GM12872 (cell line): Measurements from ENCODE around the gene ZNG1B.
"Not testable (repeated sequence)": the region's sequence is repeated elsewhere in the genome, so short reads cannot be mapped to it uniquely, and the experiment has no call there.

Experiments
- TF ChIP-seq, protein P1 (sequence below): IDR thresholded peaks from 3 replicates; pipeline ENCODE4 v1.5.1; 2011; ENCODE audit warnings: low read depth, mild to moderate bottlenecking, low read length, moderate library complexity; ENCODE audit not compliant: insufficient read depth

ZNG1B gene

DNA sequence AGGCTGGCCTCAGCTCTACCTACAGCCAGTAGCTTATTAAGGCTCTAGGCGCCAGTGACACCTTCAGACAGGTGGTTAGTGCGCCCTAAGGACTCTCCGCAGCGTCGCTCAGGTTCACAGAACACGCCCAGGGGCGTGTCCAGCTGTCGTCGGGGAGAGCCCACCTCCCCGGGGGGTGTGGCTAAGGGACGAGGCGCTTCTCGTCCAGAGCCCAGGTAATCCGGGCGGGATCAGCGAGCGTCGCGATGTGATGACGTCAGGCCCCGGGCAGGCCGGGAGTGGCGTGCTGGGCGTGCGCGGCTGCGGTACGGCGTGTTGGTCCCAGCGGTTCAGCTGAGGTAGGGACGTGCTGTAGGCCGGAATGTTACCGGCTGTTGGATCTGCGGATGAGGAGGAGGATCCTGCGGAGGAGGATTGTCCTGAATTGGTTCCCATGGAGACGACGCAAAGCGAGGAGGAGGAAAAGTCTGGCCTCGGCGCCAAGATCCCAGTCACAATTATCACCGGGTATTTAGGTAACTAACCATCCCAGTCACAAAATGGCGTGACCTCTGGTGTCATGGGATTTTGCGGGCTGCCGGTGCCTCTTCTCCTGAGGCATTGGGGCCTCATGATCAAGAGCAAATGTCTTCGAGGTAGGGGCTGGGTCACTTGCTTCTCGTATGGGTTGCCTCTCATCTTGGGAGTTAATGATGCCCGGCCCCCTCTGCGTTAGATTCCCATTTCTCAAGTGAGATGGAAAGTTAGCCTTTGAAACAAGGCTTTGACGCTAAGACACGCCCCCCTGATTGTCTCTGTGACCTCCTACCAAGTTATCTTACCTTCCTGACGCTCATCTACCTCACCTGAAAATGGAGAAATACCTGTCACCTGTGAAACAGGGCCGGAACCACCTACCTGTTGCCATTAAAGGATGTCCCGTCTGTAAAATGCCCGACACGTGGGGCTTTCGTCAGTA is at the start of gene ZNG1B:
Gene ZNG1B (plus strand): TSS at position 184 of the 958 bp plus-strand sequence. CDS start 178 bp downstream, at position 362.
- TF ChIP-seq, protein P1, sequence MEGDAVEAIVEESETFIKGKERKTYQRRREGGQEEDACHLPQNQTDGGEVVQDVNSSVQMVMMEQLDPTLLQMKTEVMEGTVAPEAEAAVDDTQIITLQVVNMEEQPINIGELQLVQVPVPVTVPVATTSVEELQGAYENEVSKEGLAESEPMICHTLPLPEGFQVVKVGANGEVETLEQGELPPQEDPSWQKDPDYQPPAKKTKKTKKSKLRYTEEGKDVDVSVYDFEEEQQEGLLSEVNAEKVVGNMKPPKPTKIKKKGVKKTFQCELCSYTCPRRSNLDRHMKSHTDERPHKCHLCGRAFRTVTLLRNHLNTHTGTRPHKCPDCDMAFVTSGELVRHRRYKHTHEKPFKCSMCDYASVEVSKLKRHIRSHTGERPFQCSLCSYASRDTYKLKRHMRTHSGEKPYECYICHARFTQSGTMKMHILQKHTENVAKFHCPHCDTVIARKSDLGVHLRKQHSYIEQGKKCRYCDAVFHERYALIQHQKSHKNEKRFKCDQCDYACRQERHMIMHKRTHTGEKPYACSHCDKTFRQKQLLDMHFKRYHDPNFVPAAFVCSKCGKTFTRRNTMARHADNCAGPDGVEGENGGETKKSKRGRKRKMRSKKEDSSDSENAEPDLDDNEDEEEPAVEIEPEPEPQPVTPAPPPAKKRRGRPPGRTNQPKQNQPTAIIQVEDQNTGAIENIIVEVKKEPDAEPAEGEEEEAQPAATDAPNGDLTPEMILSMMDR, result not testable (repeated sequence)

DNA sequence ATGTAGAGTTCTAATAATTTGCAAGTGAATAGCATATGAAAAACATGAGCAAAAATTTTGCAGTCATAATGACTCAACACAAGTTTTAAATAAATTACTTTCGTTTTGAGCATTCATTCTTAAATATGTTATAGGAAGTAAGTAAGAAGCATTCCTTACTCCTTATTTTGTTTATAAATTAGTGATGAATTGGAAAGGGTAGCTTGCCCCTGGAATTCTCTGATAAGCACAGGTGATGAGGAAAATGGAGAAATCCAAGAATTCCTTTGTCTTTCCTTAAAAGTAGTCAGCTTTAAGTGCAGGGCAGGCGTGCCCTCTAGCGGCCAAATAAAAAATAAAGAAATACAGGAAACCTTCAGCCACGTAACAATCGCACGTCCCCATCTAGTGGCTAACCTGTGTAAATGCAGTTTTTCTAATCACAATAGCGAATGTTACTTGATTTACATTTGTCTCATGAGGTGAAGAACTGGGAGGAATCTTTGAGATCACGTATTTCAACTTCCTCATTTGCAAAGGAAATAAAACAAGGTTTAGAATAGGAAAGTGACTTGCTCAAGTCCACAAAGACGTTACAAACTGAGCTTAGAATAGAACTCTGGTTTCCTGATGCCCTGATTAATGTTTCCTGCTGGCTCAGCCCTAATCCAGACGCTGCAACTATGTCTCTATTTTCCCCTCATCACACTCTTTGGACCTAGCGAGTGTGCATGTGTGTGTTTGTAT is 47.2 kb upstream of the ZNG1B start:
- TF ChIP-seq, protein P1, result peak; percentile 84

GRCh38 chr2:113391073-113391472 is 46.4 kb upstream of the ZNG1B start:
- TF ChIP-seq, protein P1, result no peak

- TF ChIP-seq, protein P1, result no peak
Measured at GRCh38 chr2:113406114-113406513, 31.4 kb upstream of the ZNG1B start.

GRCh38 chr2:113407446-113408099 is 29.9 kb upstream of the ZNG1B start:
- TF ChIP-seq, protein P1, result no peak

- TF ChIP-seq, protein P1, result not testable (repeated sequence)
Measured at GRCh38 chr2:113498365-113498764, 60.9 kb downstream of the ZNG1B start, which contains the start of gene FOXD4L1. FOXD4L1 (plus strand) TSS chr2:113498665; CDS start chr2:113499257, 592 bp downstream.
